Sigmoid colon (tissue), 7 donors: ENCODE data around the gene CCT3. TPM values are rescaled to one million over a fixed set of nuclear protein-coding genes. Genes with fewer than 3 reads are reported as not detected.
"Not testable (repeated sequence)": the region's sequence is repeated elsewhere in the genome, so short reads cannot be mapped to it uniquely, and the experiment has no call there.

Source experiments
- DNase-seq: peaks from one replicate; pipeline ENCODE4 v3.0.0-alpha.2; 2019
- H3K27ac ChIP-seq, 4 donors: fragments of 200-600 bp; sonication (generic); one replicate each; pipeline ENCODE4 v1.5.1; 2016 to 2019; ENCODE audit warnings: mild to moderate bottlenecking in 1 of 4
- H3K27me3 ChIP-seq, 3 donors: fragments of 200-600 bp; sonication (generic); one replicate each; pipeline ENCODE4 v1.5.1; 2019; ENCODE audit warnings: mild to moderate bottlenecking in 1 of 3
- H3K36me3 ChIP-seq, 4 donors: fragments of 200-600 bp; sonication (generic); one replicate each; pipeline ENCODE4 v1.5.1; 2016 to 2019
- H3K4me1 ChIP-seq, 4 donors: fragments of 200-600 bp; sonication (generic); one replicate each; pipeline ENCODE4 v1.5.1; 2017 to 2019
- H3K4me3 ChIP-seq, 4 donors: fragments of 200-600 bp; sonication (generic); one replicate each; pipeline ENCODE4 v1.5.1; 2017 to 2019; ENCODE audit warnings: mild to moderate bottlenecking in 2 of 4, moderate library complexity in 1 of 4
- H3K9me3 ChIP-seq, 4 donors: fragments of 200-600 bp in 3 of 4; sonication (generic) in 3 of 4; one replicate each; pipeline versions ENCODE4 v1.5.1 to v1.6.1; 2013 to 2019
- CTCF ChIP-seq, 4 experiments: fragments of 450-650 bp in 3 of 4; fragments of 200-600 bp in 1 of 4; IDR thresholded peaks; one replicate each; pipeline ENCODE4 v1.5.1; 2016 to 2019; ENCODE audit warnings: antibody characterized with exemption in 4 of 4, mild to moderate bottlenecking in 3 of 4, moderate library complexity in 2 of 4
- EP300 ChIP-seq, 4 donors: sonication (generic); formaldehyde crosslinking; IDR thresholded peaks; one replicate each; pipeline ENCODE4 v1.6.1; 2017; ENCODE audit warnings: antibody characterized with exemption in 4 of 4
- POLR2A ChIP-seq, 2 donors: fragments of 450-650 bp; IDR thresholded peaks; one replicate each; pipeline ENCODE4 v1.6.1; 2016; ENCODE audit warnings: antibody characterized with exemption in 2 of 2, mild to moderate bottlenecking in 2 of 2, moderate library complexity in 2 of 2
- POLR2AphosphoS5 ChIP-seq, 4 donors: sonication (generic); formaldehyde crosslinking; IDR thresholded peaks; one replicate each; pipeline ENCODE4 v1.6.1; 2017; ENCODE audit warnings: antibody characterized with exemption in 4 of 4
- WGBS, 2 donors: extraction: QIAGEN DNeasy Blood & Tissue Kit; methylation state at CpG; one replicate each; pipeline ENCODE4 v1.1.7; 2013; 5-methylcytosine and 5-hydroxymethylcytosine counted together
- intact Hi-C: fragments of 100-400 bp; cut with DNase I; formaldehyde crosslinking; loops from one replicate; pipeline ENCODE4 v1.15.1; 2023
- polyA plus RNA-seq, 3 donors: library from polyadenylated mRNA; stranded (reverse); fragments of 200-250 nt; gene quantifications; one replicate each; pipeline ENCODE4 v1.2.3, GENCODE V29; 2013
- total RNA-seq, 4 donors: library from RNA; depleted of rRNA; stranded (reverse); fragments of >200 nt; gene quantifications; one replicate each; pipeline ENCODE4 v1.1.0, GENCODE V29; 2016
- donor health status: healthy with polysubstance abuse.
- donor health status: Bipolar disorder and iron deficiency.
- donor health status: healthy.

Gene CCT3
- total and polyA plus RNA-seq, 7 donors: 94.3 to 253 (median 155) TPM

DNA sequence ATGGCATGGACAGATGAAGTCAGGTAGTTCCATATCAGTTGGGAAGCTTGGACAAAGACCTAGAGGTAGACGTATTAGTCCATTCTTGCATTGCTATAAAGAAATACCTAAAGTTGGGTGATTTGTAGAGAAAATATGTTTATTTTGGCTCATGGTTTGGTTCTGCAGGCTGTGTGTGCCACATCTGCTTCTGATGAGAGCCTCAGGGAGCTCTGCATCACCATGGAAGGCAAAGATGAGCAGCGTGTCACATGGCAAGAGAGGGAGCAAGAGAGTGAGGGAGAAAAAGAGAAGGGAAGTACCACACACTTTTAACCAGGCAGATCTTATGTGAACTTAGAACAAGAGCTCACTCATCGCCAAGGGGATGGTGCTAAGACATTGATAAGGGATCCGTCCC lies 9.2 kb upstream of the CCT3 start:
- 88 to 91% methylated on average over 4 of the region's 4 CpGs for WGBS, 2 donors
- DNase-seq: no peak
- intact Hi-C loops: no loop called here
- TF ChIP-seq CTCF (IDR thresholded peaks at IDR 0.05): no peak
- no peak for TF ChIP-seq EP300 (IDR thresholded peaks at IDR 0.05)
- TF ChIP-seq POLR2AphosphoS5 (IDR thresholded peaks at IDR 0.05): no peak
- no peak for TF ChIP-seq POLR2A (IDR thresholded peaks at IDR 0.05)
- Histone ChIP-seq H3K36me3 (no peaks in the 10 kb centered on the region), H3K27ac (no peak overlapping the region), H3K9me3 (no peaks in the 10 kb centered on the region), H3K4me1 (no peaks in the 10 kb centered on the region), H3K4me3 (no peak overlapping the region), H3K27me3 (no peaks in the 10 kb centered on the region)

DNA sequence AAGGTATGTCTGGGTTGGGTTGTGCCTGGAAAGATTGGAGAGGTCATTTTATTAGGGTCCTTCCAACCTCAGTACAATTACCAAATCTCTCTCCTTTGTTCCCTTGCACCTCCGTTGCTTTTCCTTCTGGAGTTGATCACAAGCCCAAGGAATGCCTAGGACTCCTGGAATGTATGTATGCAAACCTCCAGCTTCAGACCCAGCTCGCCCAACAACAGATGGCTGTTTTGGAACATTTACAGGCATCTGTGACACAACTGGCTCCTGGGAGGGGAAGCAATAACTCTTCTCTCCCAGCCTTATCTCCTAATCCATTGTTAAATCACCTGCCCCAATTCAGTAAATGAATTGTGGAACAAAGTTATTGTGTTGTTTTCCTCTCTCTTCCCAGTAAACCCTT lies 8.5 kb upstream of the CCT3 start:
- intact Hi-C loops: no loop called here
- Histone ChIP-seq H3K4me1 (no peaks in the 10 kb centered on the region), H3K9me3 (no peaks in the 10 kb centered on the region), H3K27me3 (no peaks in the 10 kb centered on the region), H3K27ac (no peak overlapping the region), H3K36me3 (no peaks in the 10 kb centered on the region), H3K4me3 (no peak overlapping the region)
- DNase-seq: no peak
- 15 to 49% methylated on average over 2 of the region's 2 CpGs for WGBS, 2 donors
- TF ChIP-seq POLR2A (IDR thresholded peaks at IDR 0.05) (no peak), CTCF (IDR thresholded peaks at IDR 0.05) (no peak), EP300 (IDR thresholded peaks at IDR 0.05) (no peak), POLR2AphosphoS5 (IDR thresholded peaks at IDR 0.05) (no peak)

GRCh38 chr1:156346035-156346434 lies 7.9 kb upstream of the CCT3 start:
- H3K9me3 ChIP-seq, DNase-seq, intact Hi-C loops, H3K4me3 ChIP-seq, H3K4me1 ChIP-seq, H3K36me3 ChIP-seq, H3K27ac ChIP-seq, H3K27me3 ChIP-seq: not testable (repeated sequence)
- 92 to 95% methylated on average over 2 of the region's 2 CpGs for WGBS, 2 donors

GRCh38 chr1:156344409-156344808 lies 6.3 kb upstream of the CCT3 start:
- Histone ChIP-seq H3K27ac (no peak overlapping the region), H3K27me3 (no peaks in the 10 kb centered on the region), H3K9me3 (no peaks in the 10 kb centered on the region), H3K36me3 (no peaks in the 10 kb centered on the region), H3K4me3 (no peak overlapping the region), H3K4me1 (no peaks in the 10 kb centered on the region)
- no peak for DNase-seq
- 81 to 90% methylated on average over 3 of the region's 3 CpGs for WGBS, 2 donors
- no peak for TF ChIP-seq POLR2AphosphoS5 (IDR thresholded peaks at IDR 0.05)
- no peak for TF ChIP-seq POLR2A (IDR thresholded peaks at IDR 0.05)
- no peak for TF ChIP-seq EP300 (IDR thresholded peaks at IDR 0.05)
- no peak for TF ChIP-seq CTCF (IDR thresholded peaks at IDR 0.05)
- intact Hi-C loops: no loop called here

GRCh38 chr1:156342166-156342955 lies 4.3 kb upstream of the CCT3 start:
- Histone ChIP-seq H3K4me1 (peaks cover 0 to 2% (median under 1%) of the 10 kb centered on the region in 4 donors), H3K27ac (no peak overlapping the region), H3K27me3 (no peaks in the 10 kb centered on the region), H3K36me3 (no peaks in the 10 kb centered on the region), H3K4me3 (no peak overlapping the region), H3K9me3 (no peaks in the 10 kb centered on the region)
- 91 to 95% methylated on average over 1 of the region's 1 CpG for WGBS, 2 donors
- no peak for DNase-seq
- no peak for TF ChIP-seq EP300 (IDR thresholded peaks at IDR 0.05)
- intact Hi-C loops: no loop called here

GRCh38 chr1:156337888-156338179 lies 258 bp downstream of the CCT3 start:
- Histone ChIP-seq H3K27me3 (no peaks in the 10 kb centered on the region), H3K9me3 (no peaks in the 10 kb centered on the region), H3K4me3 (peak overlapping the region; percentile 70 to 86 (median 74)), H3K36me3 (peaks cover 0 to 28% (median 17%) of the 10 kb centered on the region in 4 donors), H3K27ac (peak overlapping the region; percentile 80 to 88 (median 86)), H3K4me1 (peaks cover 0 to 27% (median 17%) of the 10 kb centered on the region in 4 donors)
- DNase-seq: no peak
- 0% methylated on average over 14 of the region's 14 CpGs for WGBS, 2 donors
- intact Hi-C loops: no loop called here
- TF ChIP-seq EP300 (IDR thresholded peaks at IDR 0.05) (no peak), CTCF (IDR thresholded peaks at IDR 0.05) (no peak), POLR2AphosphoS5 (IDR thresholded peaks at IDR 0.05) (no peak), POLR2A (IDR thresholded peaks at IDR 0.05) (no peak)
